ENCODE data around the gene FOSL2. TPM values are rescaled to one million over a fixed set of nuclear protein-coding genes. Genes with fewer than 3 reads are reported as not detected.

The FOSL2 gene
- polyA plus RNA-seq, 2 donors, result 53.2 to 60.0 TPM

DNA sequence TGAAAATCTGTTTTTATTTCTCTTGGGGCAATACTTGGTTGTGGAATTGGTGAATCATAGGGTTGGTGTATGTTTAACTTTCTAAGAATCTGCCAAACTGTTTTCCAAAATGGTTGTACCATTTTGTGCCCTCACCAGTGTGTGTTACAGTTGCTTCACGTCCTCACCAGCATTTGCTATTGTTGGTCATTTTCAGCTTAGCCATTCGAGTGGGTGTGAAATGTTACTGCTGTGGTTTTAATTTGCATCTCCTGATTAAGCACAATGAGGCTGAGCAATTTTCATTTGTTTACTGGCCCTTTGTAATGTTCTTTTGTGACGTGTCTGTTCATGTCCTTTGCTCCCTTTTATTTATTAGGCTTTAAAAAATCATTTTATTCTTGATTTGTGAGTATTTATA lies 49.7 kb downstream of the FOSL2 start:
- 45 to 65% methylated on average over 3 of the region's 3 CpGs for WGBS, 2 donors

DNA sequence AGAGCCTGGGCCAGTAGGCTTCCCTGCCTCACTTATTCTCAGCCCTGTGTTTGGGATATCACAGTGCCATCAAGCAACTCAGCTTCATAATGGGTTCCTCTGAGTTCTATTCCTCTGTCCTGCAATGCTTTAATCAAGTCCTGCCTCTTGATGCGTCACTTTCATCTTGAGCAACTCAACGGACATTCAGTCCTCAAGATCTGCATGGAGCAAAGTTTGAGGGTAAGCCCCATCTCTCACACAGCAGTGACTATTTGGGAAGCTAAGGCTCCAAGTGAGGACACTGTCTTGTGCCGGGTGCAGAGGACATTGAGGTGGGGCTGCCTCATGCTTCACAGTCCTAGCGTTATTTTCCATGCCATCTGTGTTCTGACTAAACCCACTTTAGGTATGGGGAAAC lies 52.3 kb downstream of the FOSL2 start:
- Histone ChIP-seq H3K4me3 (ENCODE audit: low read depth in 1 of 2, low read length in 2 of 2) (no peak overlapping the region), H3K27me3 (ENCODE audit: control insufficient read depth in 1 of 2, insufficient read depth in 2 of 2, low read length in 2 of 2) (no peaks in the 10 kb centered on the region), H3K36me3 (ENCODE audit: control insufficient read depth in 2 of 2, insufficient read depth in 2 of 2, low read length in 1 of 2) (no peaks in the 10 kb centered on the region), H3K27ac (ENCODE audit: low read depth in 2 of 2, low read length in 1 of 2) (no peak overlapping the region), H3K4me1 (ENCODE audit: control insufficient read depth in 2 of 2, insufficient read depth in 2 of 2, low read length in 1 of 2) (peaks cover 3 to 17% of the 10 kb centered on the region in 2 donors), H3K9me3 (ENCODE audit: control insufficient read depth in 2 of 2, insufficient read depth in 1 of 2, low read depth in 1 of 2, low read length in 1 of 2) (no peaks in the 10 kb centered on the region)
- WGBS, 2 donors, result 89 to 93% methylated on average over 4 of the region's 4 CpGs

More for the DNA sequence above, 49.7 kb downstream of the FOSL2 start:
- peaks cover 0 to 19% of the 10 kb centered on the region in 2 donors for H3K4me1 ChIP-seq (ENCODE audit: control insufficient read depth in 2 of 2, insufficient read depth in 2 of 2, low read length in 1 of 2)
- H3K36me3 ChIP-seq (ENCODE audit: control insufficient read depth in 2 of 2, insufficient read depth in 2 of 2, low read length in 1 of 2), result no peaks in the 10 kb centered on the region
- no peak overlapping the region for H3K4me3 ChIP-seq (ENCODE audit: low read depth in 1 of 2, low read length in 2 of 2)
- H3K27ac ChIP-seq (ENCODE audit: low read depth in 2 of 2, low read length in 1 of 2), result no peak overlapping the region
- H3K27me3 ChIP-seq (ENCODE audit: control insufficient read depth in 1 of 2, insufficient read depth in 2 of 2, low read length in 2 of 2), result no peaks in the 10 kb centered on the region
- no peaks in the 10 kb centered on the region for H3K9me3 ChIP-seq (ENCODE audit: control insufficient read depth in 2 of 2, insufficient read depth in 1 of 2, low read depth in 1 of 2, low read length in 1 of 2)

DNA sequence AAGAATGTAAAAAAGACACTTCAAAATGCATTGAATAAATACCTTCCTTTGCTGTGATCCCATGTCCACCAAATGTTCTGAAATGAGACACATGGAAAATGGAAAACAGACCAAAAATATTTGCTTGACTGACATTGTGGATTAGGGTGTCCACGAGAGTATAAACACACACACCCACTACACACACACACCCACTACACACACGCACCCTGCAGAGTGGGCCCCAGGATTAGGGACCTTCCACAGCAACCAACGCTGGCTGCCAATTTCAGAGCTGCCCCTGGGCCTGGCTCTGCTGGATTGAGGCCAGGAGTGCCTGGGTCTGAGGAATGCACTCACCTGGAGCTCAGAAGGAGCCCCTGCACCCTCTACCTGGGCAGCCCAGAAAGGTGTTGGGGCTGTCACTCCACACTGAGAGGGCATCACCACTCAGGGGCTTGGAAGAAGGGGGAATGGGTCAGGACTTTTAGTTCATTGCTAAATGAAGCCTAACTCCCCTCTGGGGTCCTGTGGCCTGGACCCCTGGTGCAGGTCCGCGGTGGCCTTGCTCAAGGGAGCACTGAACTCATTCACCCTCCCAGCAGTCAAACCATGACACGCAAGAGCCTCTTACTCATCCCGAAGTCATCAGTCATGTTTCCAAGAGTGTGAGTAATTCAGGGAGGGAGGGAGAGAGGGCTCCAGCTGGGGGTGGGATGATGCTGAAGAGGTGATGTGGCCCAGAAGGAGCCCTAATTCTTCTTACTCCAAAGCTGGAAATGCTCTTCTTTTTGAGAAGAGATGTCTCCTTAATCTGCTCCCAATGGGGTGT lies 53.0 kb downstream of the FOSL2 start:
- 30 to 54% methylated on average over 7 of the region's 7 CpGs for WGBS, 2 donors
- H3K36me3 ChIP-seq (ENCODE audit: control insufficient read depth in 2 of 2, insufficient read depth in 2 of 2, low read length in 1 of 2), result no peaks in the 10 kb centered on the region

DNA sequence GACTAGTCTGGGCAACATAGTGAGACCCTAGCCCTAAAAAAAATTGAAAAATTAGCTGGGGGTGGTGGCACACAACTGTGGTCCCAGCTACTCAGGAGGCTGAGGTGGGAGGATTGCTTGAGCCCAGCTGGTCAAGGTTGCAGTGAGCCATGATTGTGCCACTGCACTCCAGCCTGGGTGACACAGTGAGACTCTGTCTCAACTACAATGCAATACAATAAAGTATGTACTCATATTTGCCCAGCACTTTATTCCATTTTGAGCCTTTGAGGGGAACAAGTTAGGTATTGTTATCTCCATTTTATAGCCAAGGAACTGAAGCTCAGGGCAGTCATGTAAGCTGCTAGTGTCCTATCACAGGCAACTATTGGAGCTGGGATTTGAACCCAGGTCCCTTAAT lies 53.9 kb downstream of the FOSL2 start:
- H3K27me3 ChIP-seq (ENCODE audit: control insufficient read depth in 1 of 2, insufficient read depth in 2 of 2, low read length in 2 of 2), result no peaks in the 10 kb centered on the region
- no peak overlapping the region for H3K4me3 ChIP-seq (ENCODE audit: low read depth in 1 of 2, low read length in 2 of 2)
- no peaks in the 10 kb centered on the region for H3K9me3 ChIP-seq (ENCODE audit: control insufficient read depth in 2 of 2, insufficient read depth in 1 of 2, low read depth in 1 of 2, low read length in 1 of 2)
- H3K27ac ChIP-seq (ENCODE audit: low read depth in 2 of 2, low read length in 1 of 2), result no peak overlapping the region
- no peaks in the 10 kb centered on the region for H3K36me3 ChIP-seq (ENCODE audit: control insufficient read depth in 2 of 2, insufficient read depth in 2 of 2, low read length in 1 of 2)
- peaks cover 5 to 15% of the 10 kb centered on the region in 2 donors for H3K4me1 ChIP-seq (ENCODE audit: control insufficient read depth in 2 of 2, insufficient read depth in 2 of 2, low read length in 1 of 2)

More for the DNA sequence above, 53.0 kb downstream of the FOSL2 start:
- peaks cover 3 to 15% of the 10 kb centered on the region in 2 donors for H3K4me1 ChIP-seq (ENCODE audit: control insufficient read depth in 2 of 2, insufficient read depth in 2 of 2, low read length in 1 of 2)
- H3K9me3 ChIP-seq (ENCODE audit: control insufficient read depth in 2 of 2, insufficient read depth in 1 of 2, low read depth in 1 of 2, low read length in 1 of 2), result no peaks in the 10 kb centered on the region
- H3K27me3 ChIP-seq (ENCODE audit: control insufficient read depth in 1 of 2, insufficient read depth in 2 of 2, low read length in 2 of 2), result no peaks in the 10 kb centered on the region
- no peak overlapping the region for H3K4me3 ChIP-seq (ENCODE audit: low read depth in 1 of 2, low read length in 2 of 2)
- peak overlapping the region in 1 of 2 donors; percentile 62 for H3K27ac ChIP-seq (ENCODE audit: low read depth in 2 of 2, low read length in 1 of 2)

- Histone ChIP-seq H3K4me3 (ENCODE audit: low read depth in 1 of 2, low read length in 2 of 2) (no peak overlapping the region), H3K36me3 (ENCODE audit: control insufficient read depth in 2 of 2, insufficient read depth in 2 of 2, low read length in 1 of 2) (no peaks in the 10 kb centered on the region), H3K27me3 (ENCODE audit: control insufficient read depth in 1 of 2, insufficient read depth in 2 of 2, low read length in 2 of 2) (no peaks in the 10 kb centered on the region), H3K9me3 (ENCODE audit: control insufficient read depth in 2 of 2, insufficient read depth in 1 of 2, low read depth in 1 of 2, low read length in 1 of 2) (no peaks in the 10 kb centered on the region), H3K27ac (ENCODE audit: low read depth in 2 of 2, low read length in 1 of 2) (no peak overlapping the region), H3K4me1 (ENCODE audit: control insufficient read depth in 2 of 2, insufficient read depth in 2 of 2, low read length in 1 of 2) (peaks cover 5 to 17% of the 10 kb centered on the region in 2 donors)
- 70 to 83% methylated on average over 3 of the region's 3 CpGs for WGBS, 2 donors
Measured at GRCh38 chr2:28447086-28447485, 54.4 kb downstream of the FOSL2 start.

DNA sequence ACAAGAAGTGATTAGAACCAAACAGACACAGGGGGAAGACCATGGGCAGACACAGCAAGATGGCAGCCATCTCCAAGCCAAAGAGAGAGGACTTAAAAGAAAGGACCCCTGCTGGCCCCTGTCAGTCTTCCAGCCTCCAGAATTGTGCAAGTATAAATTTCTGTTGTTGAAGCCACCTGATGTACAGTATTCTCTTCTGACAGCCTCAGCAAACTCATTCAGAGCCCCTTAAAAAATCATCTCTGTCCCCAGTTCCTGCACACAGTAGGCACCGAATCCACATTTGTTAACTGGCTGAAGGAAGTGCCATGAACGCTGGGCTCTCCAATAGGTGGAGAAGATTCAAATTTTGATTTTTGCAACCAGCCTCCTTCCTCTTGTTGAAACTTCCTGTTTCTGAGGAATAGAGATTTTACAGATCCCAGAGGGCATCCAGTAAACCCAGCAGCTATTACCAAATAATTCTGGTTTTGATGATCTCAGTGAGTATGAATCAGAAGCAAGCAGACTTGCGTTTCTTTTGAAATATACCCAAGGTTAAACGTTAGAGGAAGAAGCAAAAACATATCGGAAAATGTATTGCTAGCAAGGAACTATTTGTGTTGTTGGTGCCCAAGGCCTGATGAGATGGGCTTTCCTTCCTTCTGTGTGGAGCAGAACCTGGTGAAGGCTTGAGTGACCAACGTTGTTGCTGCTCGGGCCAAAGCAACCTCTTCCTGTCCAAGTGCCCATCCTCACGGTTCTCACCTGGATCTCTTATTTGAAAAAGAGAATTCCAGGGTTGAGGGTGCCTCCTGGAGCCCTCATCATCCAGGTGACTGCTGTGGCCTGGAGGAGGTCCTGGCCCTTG lies 55.5 kb downstream of the FOSL2 start:
- Histone ChIP-seq H3K4me3 (ENCODE audit: low read depth in 1 of 2, low read length in 2 of 2) (no peak overlapping the region), H3K27ac (ENCODE audit: low read depth in 2 of 2, low read length in 1 of 2) (peak overlapping the region; percentile 36 to 83), H3K9me3 (ENCODE audit: control insufficient read depth in 2 of 2, insufficient read depth in 1 of 2, low read depth in 1 of 2, low read length in 1 of 2) (no peaks in the 10 kb centered on the region), H3K4me1 (ENCODE audit: control insufficient read depth in 2 of 2, insufficient read depth in 2 of 2, low read length in 1 of 2) (peaks cover 5 to 24% of the 10 kb centered on the region in 2 donors), H3K27me3 (ENCODE audit: control insufficient read depth in 1 of 2, insufficient read depth in 2 of 2, low read length in 2 of 2) (no peaks in the 10 kb centered on the region), H3K36me3 (ENCODE audit: control insufficient read depth in 2 of 2, insufficient read depth in 2 of 2, low read length in 1 of 2) (no peaks in the 10 kb centered on the region)
- 50 to 74% methylated on average over 8 of the region's 8 CpGs for WGBS, 2 donors

DNA sequence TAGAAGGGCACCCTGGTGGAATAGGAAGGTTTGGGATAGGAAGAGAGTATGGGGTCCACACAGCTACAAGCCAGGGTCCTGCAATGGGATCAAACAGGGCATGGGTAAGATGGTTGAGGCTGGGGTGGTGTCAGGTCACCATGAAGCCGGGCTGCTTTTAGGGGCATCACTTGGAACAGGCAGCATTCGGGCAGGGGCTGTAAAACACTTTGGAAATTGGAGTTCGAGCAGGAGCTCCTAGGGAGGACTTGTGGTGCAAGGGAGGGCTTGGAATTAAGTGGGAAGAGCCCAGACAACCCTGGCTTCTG lies 56.1 kb downstream of the FOSL2 start:
- 93% methylated on average over 3 of the region's 3 CpGs for WGBS, 2 donors
- Histone ChIP-seq H3K27me3 (ENCODE audit: control insufficient read depth in 1 of 2, insufficient read depth in 2 of 2, low read length in 2 of 2) (no peaks in the 10 kb centered on the region), H3K4me3 (ENCODE audit: low read depth in 1 of 2, low read length in 2 of 2) (no peak overlapping the region), H3K4me1 (ENCODE audit: control insufficient read depth in 2 of 2, insufficient read depth in 2 of 2, low read length in 1 of 2) (peaks cover 5 to 30% of the 10 kb centered on the region in 2 donors), H3K27ac (ENCODE audit: low read depth in 2 of 2, low read length in 1 of 2) (peak overlapping the region in 1 of 2 donors; percentile 83), H3K36me3 (ENCODE audit: control insufficient read depth in 2 of 2, insufficient read depth in 2 of 2, low read length in 1 of 2) (no peaks in the 10 kb centered on the region), H3K9me3 (ENCODE audit: control insufficient read depth in 2 of 2, insufficient read depth in 1 of 2, low read depth in 1 of 2, low read length in 1 of 2) (no peaks in the 10 kb centered on the region)

GRCh38 chr2:28449126-28449487 lies 56.4 kb downstream of the FOSL2 start:
- 96% methylated on average over 6 of the region's 6 CpGs for WGBS, 2 donors
- Histone ChIP-seq H3K4me1 (ENCODE audit: control insufficient read depth in 2 of 2, insufficient read depth in 2 of 2, low read length in 1 of 2) (peaks cover 5 to 34% of the 10 kb centered on the region in 2 donors), H3K36me3 (ENCODE audit: control insufficient read depth in 2 of 2, insufficient read depth in 2 of 2, low read length in 1 of 2) (no peaks in the 10 kb centered on the region), H3K4me3 (ENCODE audit: low read depth in 1 of 2, low read length in 2 of 2) (no peak overlapping the region), H3K9me3 (ENCODE audit: control insufficient read depth in 2 of 2, insufficient read depth in 1 of 2, low read depth in 1 of 2, low read length in 1 of 2) (no peaks in the 10 kb centered on the region), H3K27me3 (ENCODE audit: control insufficient read depth in 1 of 2, insufficient read depth in 2 of 2, low read length in 2 of 2) (no peaks in the 10 kb centered on the region), H3K27ac (ENCODE audit: low read depth in 2 of 2, low read length in 1 of 2) (no peak overlapping the region)

DNA sequence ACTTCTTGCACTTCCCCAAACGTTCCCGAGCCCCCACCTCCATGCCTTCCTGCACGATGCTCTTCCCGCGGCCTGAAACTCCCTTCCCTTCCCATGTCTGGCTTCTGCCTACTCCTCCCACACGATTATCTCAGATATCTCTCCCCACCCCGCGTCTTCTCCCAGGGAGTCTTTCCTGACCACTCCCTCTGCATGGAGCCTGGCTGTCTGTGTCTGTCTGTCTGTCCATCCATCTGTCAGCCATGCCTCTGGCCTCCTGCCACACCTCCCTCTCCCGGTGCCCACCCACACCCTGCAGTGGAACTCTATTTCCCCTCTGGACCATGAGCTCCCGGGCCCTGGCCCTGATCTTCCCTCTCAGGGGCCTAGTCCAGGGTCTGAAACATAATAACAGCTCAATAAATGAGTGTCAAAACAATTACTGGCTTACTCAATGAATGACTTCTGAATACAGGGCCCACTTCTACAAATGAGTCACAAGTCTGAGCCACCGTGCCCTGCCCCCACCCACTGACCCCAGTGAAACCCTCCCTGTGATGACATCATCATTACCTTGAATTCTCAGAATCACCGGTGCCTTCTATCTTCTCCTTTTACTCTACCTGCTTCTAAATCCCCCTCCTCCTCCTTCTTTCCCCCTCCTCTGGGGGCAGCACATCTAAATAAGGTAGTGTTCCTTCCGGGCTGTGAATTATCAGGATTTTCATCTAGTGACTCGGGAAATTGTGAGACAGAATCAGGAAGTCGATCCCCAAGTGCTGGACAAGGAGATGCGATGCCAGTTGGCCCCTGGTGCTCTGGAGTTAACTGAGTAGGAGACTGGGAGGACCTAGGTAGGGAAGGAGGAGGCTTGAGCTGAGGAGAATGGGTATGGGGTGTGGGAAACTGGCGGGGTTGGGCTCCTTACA lies 57.1 kb downstream of the FOSL2 start:
- no peaks in the 10 kb centered on the region for H3K36me3 ChIP-seq (ENCODE audit: control insufficient read depth in 2 of 2, insufficient read depth in 2 of 2, low read length in 1 of 2)
- H3K27ac ChIP-seq (ENCODE audit: low read depth in 2 of 2, low read length in 1 of 2), result peak overlapping the region in 1 of 2 donors; percentile 56
- no peaks in the 10 kb centered on the region for H3K27me3 ChIP-seq (ENCODE audit: control insufficient read depth in 1 of 2, insufficient read depth in 2 of 2, low read length in 2 of 2)
- H3K9me3 ChIP-seq (ENCODE audit: control insufficient read depth in 2 of 2, insufficient read depth in 1 of 2, low read depth in 1 of 2, low read length in 1 of 2), result no peaks in the 10 kb centered on the region
- 65 to 66% methylated on average over 17 of the region's 17 CpGs for WGBS, 2 donors
- H3K4me3 ChIP-seq (ENCODE audit: low read depth in 1 of 2, low read length in 2 of 2), result no peak overlapping the region
- H3K4me1 ChIP-seq (ENCODE audit: control insufficient read depth in 2 of 2, insufficient read depth in 2 of 2, low read length in 1 of 2), result peaks cover 5 to 36% of the 10 kb centered on the region in 2 donors

Data from esophagus (tissue), 2 donors.